ENCODE measurements around the gene RTN4RL1. TPM values are rescaled to one million over a fixed set of nuclear protein-coding genes. Genes with fewer than 3 reads are reported as not detected.

Gene RTN4RL1
- total and polyA plus RNA-seq, 4 donors, result 0.65 to 7.3 (median 2.4) TPM

DNA sequence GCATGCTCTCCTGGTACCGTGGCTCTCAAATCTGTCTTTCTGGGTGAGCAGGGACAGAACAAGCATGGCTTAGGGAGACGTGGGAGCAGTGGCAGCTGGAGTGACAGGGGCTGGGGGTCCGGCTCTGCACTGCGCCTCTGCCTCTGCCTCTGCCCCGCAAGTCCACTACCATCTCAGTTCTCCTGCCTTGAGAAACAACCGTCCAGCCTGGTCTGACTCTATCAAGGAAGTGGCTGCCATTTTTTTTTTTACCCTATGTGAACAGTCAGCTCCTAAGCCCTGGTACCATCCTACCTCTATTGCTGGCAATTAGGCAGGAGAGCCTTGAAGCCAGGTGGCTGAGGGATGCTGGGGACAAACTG lies 45.9 kb upstream of the RTN4RL1 start:
- DNase-seq, result no peak
- ATAC-seq (ENCODE audit: insufficient read depth, low FRiP score), result no peak
- TF ChIP-seq, protein P1, sequence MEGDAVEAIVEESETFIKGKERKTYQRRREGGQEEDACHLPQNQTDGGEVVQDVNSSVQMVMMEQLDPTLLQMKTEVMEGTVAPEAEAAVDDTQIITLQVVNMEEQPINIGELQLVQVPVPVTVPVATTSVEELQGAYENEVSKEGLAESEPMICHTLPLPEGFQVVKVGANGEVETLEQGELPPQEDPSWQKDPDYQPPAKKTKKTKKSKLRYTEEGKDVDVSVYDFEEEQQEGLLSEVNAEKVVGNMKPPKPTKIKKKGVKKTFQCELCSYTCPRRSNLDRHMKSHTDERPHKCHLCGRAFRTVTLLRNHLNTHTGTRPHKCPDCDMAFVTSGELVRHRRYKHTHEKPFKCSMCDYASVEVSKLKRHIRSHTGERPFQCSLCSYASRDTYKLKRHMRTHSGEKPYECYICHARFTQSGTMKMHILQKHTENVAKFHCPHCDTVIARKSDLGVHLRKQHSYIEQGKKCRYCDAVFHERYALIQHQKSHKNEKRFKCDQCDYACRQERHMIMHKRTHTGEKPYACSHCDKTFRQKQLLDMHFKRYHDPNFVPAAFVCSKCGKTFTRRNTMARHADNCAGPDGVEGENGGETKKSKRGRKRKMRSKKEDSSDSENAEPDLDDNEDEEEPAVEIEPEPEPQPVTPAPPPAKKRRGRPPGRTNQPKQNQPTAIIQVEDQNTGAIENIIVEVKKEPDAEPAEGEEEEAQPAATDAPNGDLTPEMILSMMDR (IDR thresholded peaks at IDR 0.05; ENCODE audit: control extremely low read depth, extremely low read depth), result no peak
- Histone ChIP-seq H3K9me3 (ENCODE audit: control insufficient read depth in 4 of 4, insufficient read depth in 3 of 4, low read length in 3 of 4) (no peaks in the 10 kb centered on the region), H3K27me3 (ENCODE audit: control insufficient read depth in 3 of 3, insufficient read depth in 3 of 3, low read length in 2 of 3) (no peaks in the 10 kb centered on the region), H3K36me3 (ENCODE audit: control insufficient read depth in 4 of 4, insufficient read depth in 4 of 4, low read length in 4 of 4) (peaks cover 0 to 11% (median 2%) of the 10 kb centered on the region in 4 donors), H3K9ac (ENCODE audit: insufficient read depth in 1 of 2, low read length in 2 of 2) (no peak overlapping the region), H3K4me1 (ENCODE audit: control insufficient read depth in 5 of 5, insufficient read depth in 5 of 5, low read length in 5 of 5) (peaks cover 0 to 87% (median 46%) of the 10 kb centered on the region in 5 donors), H3K27ac (ENCODE audit: low read depth in 1 of 2, low read length in 1 of 2) (peak overlapping the region; percentile 76 to 91), H3K4me3 (no peak overlapping the region)
- WGBS, 2 donors, result 82 to 86% methylated on average over 6 of the region's 6 CpGs

- WGBS, 2 donors, result 73 to 80% methylated on average over 13 of the region's 13 CpGs
- H3K4me1 ChIP-seq (ENCODE audit: control insufficient read depth in 5 of 5, insufficient read depth in 5 of 5, low read length in 5 of 5), result peaks cover 0 to 87% (median 45%) of the 10 kb centered on the region in 5 donors
Measured at GRCh38 chr17:2070241-2071023, 45.3 kb upstream of the RTN4RL1 start.

DNA sequence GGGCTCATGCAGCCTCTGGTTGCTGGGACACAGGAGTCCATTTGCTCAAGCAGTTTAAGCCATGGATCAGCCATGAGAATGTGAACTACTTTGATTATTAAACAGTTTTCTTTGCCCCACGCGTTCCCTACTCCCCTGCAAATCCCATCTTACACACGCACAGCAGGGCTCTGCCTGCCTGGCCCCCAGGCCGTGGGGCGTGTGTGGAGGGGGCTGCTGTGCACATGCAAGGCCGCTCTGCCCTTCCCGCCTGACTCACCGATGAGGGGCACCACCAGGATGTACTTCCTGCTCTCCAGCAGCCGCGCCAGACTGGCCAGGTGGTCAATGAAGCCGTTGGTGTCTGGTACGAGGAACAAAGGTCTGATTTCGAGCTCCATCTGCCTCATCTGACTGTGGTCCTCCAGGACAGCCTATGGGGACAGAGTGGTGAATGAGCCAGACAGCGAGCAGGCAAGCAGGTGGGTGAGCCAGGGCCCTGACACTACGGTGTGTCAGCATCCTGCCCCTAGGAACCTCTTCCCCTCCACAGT lies 43.5 kb upstream of the RTN4RL1 start:
- no peak for DNase-seq
- ATAC-seq (ENCODE audit: insufficient read depth, low FRiP score), result no peak
- H3K9ac ChIP-seq (ENCODE audit: insufficient read depth in 1 of 2, low read length in 2 of 2), result peak overlapping the region in 1 of 2 donors; percentile 54
- no peaks in the 10 kb centered on the region for H3K9me3 ChIP-seq (ENCODE audit: control insufficient read depth in 4 of 4, insufficient read depth in 3 of 4, low read length in 3 of 4)
- H3K36me3 ChIP-seq (ENCODE audit: control insufficient read depth in 4 of 4, insufficient read depth in 4 of 4, low read length in 4 of 4), result peaks cover 0 to 17% (median 9%) of the 10 kb centered on the region in 4 donors
- H3K27me3 ChIP-seq (ENCODE audit: control insufficient read depth in 3 of 3, insufficient read depth in 3 of 3, low read length in 2 of 3), result no peaks in the 10 kb centered on the region
- no peak overlapping the region for H3K4me3 ChIP-seq
- H3K4me1 ChIP-seq (ENCODE audit: control insufficient read depth in 5 of 5, insufficient read depth in 5 of 5, low read length in 5 of 5), result peaks cover 0 to 90% (median 45%) of the 10 kb centered on the region in 5 donors
- H3K27ac ChIP-seq (ENCODE audit: low read depth in 1 of 2, low read length in 1 of 2), result peak overlapping the region; percentile 38 to 71
- TF ChIP-seq, protein P1 (IDR thresholded peaks at IDR 0.05; ENCODE audit: control extremely low read depth, extremely low read depth), result no peak
- WGBS, 2 donors, result 66 to 77% methylated on average over 15 of the region's 15 CpGs

More at GRCh38 chr17:2070241-2071023, 45.3 kb upstream of the RTN4RL1 start:
- Histone ChIP-seq H3K27me3 (ENCODE audit: control insufficient read depth in 3 of 3, insufficient read depth in 3 of 3, low read length in 2 of 3) (no peaks in the 10 kb centered on the region), H3K9ac (ENCODE audit: insufficient read depth in 1 of 2, low read length in 2 of 2) (no peak overlapping the region), H3K27ac (ENCODE audit: low read depth in 1 of 2, low read length in 1 of 2) (peak overlapping the region; percentile 76 to 91), H3K36me3 (ENCODE audit: control insufficient read depth in 4 of 4, insufficient read depth in 4 of 4, low read length in 4 of 4) (peaks cover 0 to 12% (median 4%) of the 10 kb centered on the region in 4 donors), H3K9me3 (ENCODE audit: control insufficient read depth in 4 of 4, insufficient read depth in 3 of 4, low read length in 3 of 4) (no peaks in the 10 kb centered on the region), H3K4me3 (no peak overlapping the region)
- TF ChIP-seq, protein P1 (IDR thresholded peaks at IDR 0.05; ENCODE audit: control extremely low read depth, extremely low read depth), result no peak
- DNase-seq (peak in 2 of 3 donors; percentile 14 to 26), ATAC-seq (ENCODE audit: insufficient read depth, low FRiP score) (no peak)
